IPS-15b (cell line): Measurements from ENCODE around the gene DPCD.

Experiments
- H3K27me3 ChIP-seq: one replicate; pipeline ENCODE4 v1.6.1; 2013; ENCODE audit warnings: low read length; ENCODE audit not compliant: control insufficient read depth, insufficient read depth
- H3K36me3 ChIP-seq: one replicate; pipeline ENCODE4 v1.6.1; 2013; ENCODE audit warnings: low read length; ENCODE audit not compliant: control insufficient read depth, insufficient read depth
- H3K4me1 ChIP-seq: one replicate; pipeline ENCODE4 v1.6.1; 2013; ENCODE audit warnings: mild to moderate bottlenecking, low read length; ENCODE audit not compliant: control insufficient read depth, insufficient read depth
- H3K4me3 ChIP-seq: one replicate; pipeline ENCODE4 v1.5.1; 2013; ENCODE audit warnings: low read depth, low read length
- H3K9ac ChIP-seq: one replicate; pipeline ENCODE4 v1.6.1; 2013; ENCODE audit warnings: low read depth, mild to moderate bottlenecking, low read length
- H3K9me3 ChIP-seq: one replicate; pipeline ENCODE4 v1.6.1; 2013; ENCODE audit warnings: mild to moderate bottlenecking, low read length; ENCODE audit not compliant: control insufficient read depth, insufficient read depth

Gene DPCD

DNA sequence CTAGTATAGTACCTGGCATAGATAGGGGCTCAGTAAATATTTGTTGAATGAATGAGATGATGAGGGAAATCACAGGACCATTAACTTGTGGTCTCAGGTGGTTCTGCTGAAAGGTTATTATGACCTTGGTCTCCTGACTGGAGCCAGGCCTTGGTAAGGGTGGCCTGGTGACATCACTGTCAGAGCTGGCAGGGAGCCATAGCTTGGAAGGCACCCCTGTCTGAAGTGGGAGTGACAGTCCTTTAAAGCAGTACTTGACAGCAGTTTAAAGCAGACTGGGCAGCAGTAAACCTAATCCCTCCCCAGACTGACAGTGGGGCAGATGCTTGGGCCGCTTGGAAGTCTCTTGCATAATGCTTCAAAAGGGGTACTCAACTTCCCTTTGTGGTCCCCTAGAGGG, 13.4 kb downstream of the DPCD start:
- no peaks in the 10 kb centered on the region for H3K9me3 ChIP-seq

DNA sequence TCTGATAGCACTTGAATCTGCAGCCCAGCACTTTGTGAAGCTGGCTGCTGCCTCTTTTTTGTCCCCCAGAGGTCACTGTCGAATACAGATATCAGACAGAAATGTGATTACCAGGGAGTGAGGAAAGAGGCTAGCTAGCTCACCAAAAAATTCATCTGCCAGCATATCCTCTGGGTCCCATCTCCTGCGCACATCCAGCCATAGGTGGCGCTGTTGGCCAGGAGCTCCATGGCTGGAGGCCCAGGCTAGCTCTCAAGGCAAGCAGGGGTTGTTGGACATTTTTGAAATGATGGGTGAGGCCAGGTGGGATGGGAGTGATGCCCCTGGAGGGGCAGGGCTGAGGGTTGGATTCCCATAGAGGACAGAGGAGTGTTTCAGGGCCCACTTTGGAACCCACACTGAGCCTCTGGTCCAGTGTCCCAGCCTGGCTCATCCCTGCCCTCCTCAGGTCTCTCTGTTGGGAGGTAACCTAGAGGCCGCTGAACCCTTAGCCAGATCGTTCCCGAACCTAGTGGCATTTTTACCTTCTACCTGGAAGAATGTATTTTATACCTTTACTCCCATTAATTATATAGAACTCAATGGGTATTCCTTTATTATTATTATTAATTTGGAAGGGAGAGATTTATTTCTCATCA, 14.8 kb downstream of the DPCD start:
- Histone ChIP-seq H3K36me3 (no peaks in the 10 kb centered on the region), H3K9ac (no peak overlapping the region), H3K4me1 (peaks cover 7% of the 10 kb centered on the region), H3K27me3 (no peaks in the 10 kb centered on the region), H3K9me3 (no peaks in the 10 kb centered on the region), H3K4me3 (no peak overlapping the region)

More for the DNA sequence above, 13.4 kb downstream of the DPCD start:
- H3K4me3 ChIP-seq, result no peak overlapping the region
- no peak overlapping the region for H3K9ac ChIP-seq
- no peaks in the 10 kb centered on the region for H3K27me3 ChIP-seq
- peaks cover 3% of the 10 kb centered on the region for H3K4me1 ChIP-seq
- no peaks in the 10 kb centered on the region for H3K36me3 ChIP-seq

DNA sequence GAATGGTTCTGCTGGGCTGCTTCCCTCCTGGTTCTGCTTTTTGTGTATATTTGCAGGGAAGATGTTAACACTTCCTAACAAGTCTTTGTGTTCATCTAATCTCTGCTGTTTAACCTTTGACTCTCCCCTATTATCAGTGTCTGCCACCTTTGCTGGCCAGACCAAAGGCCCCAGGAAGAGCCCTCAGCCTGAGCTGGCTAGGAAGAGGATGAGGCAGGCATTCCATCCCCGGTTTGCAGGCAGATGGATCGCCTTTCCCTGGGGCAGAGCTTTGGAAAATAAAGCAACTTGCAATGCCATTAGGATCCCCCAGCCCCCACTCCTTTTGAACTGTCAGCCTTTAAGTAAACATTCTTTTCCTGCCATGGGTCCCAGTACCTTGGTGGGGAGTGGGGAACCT, 19.0 kb downstream of the DPCD start:
- Histone ChIP-seq H3K36me3 (peaks cover 21% of the 10 kb centered on the region), H3K9ac (peak overlapping the region; percentile 47), H3K27me3 (no peaks in the 10 kb centered on the region), H3K4me1 (peaks cover 7% of the 10 kb centered on the region), H3K4me3 (no peak overlapping the region), H3K9me3 (no peaks in the 10 kb centered on the region)

DNA sequence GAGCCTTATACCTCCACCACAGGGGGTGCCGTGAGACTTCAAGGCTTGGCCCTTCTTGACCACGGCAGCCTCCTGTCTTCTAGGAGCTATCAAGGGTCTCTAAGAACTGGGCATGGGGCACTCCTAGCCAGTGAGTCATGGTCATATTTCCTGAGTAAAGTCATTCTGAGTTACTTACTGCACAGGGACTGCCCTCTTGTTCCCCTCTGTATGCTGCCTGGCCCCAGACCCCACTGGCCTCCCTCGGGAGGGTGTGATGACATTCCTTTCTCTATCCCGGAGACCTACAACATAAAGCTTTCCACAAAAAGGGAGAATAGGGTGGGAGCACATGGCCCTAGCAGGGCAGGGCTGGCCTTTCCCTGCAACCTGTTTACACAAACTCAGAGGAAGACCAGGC, 21.4 kb downstream of the DPCD start:
- H3K36me3 ChIP-seq, result peaks cover 24% of the 10 kb centered on the region
- H3K9ac ChIP-seq, result no peak overlapping the region
- no peaks in the 10 kb centered on the region for H3K9me3 ChIP-seq
- H3K4me3 ChIP-seq, result no peak overlapping the region
- no peaks in the 10 kb centered on the region for H3K27me3 ChIP-seq
- H3K4me1 ChIP-seq, result peaks cover 8% of the 10 kb centered on the region

DNA sequence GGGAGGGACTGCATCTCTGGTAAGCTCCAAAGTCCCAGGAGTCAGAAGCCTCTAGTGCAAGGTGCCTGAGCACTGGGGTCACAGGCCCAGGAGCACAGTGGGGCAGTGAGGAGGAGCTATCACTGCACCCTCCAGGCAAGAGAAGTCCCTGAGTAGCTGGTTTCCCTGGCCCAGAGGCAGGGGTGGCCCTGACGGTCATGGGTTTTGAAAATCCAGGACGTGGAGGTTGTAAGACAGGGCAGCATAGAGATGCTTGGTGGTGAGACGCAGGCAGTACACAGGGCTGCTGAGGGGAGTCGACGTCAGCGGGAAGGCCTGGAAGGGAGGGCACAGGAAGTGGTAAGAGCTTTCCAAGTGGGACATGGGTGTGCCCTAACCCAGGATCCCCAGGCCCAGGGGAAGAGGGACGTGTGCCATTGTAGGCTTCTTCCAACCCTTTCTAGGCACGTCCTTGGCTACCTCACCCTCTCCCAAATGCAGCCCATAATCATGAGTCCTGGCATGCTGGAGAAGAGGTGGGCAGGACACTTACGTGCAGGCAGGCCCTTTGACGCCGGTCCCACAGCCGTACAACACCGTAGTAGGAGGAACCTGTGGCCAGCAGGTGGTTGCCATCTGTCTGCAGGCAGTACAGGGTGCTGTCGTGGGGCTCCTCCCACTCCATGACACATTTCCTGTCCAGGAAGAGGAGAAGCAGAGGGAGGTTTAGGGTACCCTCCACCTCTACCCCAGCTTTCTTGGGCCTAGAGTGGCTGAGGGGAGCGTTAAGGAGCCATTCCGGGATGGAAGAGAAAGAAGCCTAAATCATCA, 23.2 kb downstream of the DPCD start:
- Histone ChIP-seq H3K9me3 (no peaks in the 10 kb centered on the region), H3K27me3 (no peaks in the 10 kb centered on the region), H3K4me3 (no peak overlapping the region), H3K4me1 (peaks cover 15% of the 10 kb centered on the region), H3K36me3 (peaks cover 24% of the 10 kb centered on the region), H3K9ac (no peak overlapping the region)

DNA sequence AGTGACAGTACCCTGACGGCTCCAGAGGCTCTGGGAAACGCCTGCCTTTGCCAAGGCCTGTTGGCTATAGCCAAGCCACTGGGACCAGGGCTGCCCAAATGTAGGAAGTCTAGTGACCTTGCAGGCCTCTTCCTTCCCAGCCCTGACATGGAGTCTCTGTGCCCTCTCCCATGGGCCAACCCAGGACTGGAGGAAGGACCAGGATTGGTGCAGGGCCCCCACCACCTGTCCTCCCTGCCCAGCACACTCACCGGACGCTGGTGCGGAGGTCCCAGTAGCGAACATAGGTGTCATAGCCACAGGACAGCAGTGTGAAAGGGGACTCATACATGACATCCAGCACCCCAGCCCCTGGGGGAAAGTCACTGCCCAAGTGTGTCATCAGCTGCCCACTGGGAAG, 24.0 kb downstream of the DPCD start:
- Histone ChIP-seq H3K4me3 (no peak overlapping the region), H3K9me3 (no peaks in the 10 kb centered on the region), H3K9ac (no peak overlapping the region), H3K27me3 (no peaks in the 10 kb centered on the region), H3K4me1 (peaks cover 12% of the 10 kb centered on the region), H3K36me3 (peaks cover 24% of the 10 kb centered on the region)

DNA sequence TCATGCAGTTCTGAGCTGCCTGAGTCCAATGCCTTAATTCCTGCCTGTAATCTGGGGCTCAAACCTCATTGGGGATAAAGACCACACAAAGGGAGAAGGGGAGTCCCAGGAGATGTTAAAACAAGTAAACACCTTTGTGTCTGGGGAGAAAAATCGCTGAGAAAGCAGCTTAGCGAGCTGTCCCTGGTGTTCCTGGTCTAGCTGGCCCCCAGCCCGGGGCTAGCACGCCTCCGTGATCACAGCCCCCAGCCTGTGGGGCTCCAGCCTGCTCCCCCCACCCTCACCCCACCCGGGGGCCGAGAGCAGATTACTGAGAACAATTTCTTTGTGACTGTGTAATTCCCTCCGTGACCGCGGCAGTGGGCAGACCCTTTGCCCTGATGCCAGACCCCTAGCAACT, 24.8 kb downstream of the DPCD start:
- Histone ChIP-seq H3K36me3 (peaks cover 24% of the 10 kb centered on the region), H3K4me1 (peaks cover 8% of the 10 kb centered on the region), H3K9me3 (no peaks in the 10 kb centered on the region), H3K9ac (no peak overlapping the region), H3K4me3 (no peak overlapping the region), H3K27me3 (no peaks in the 10 kb centered on the region)

DNA sequence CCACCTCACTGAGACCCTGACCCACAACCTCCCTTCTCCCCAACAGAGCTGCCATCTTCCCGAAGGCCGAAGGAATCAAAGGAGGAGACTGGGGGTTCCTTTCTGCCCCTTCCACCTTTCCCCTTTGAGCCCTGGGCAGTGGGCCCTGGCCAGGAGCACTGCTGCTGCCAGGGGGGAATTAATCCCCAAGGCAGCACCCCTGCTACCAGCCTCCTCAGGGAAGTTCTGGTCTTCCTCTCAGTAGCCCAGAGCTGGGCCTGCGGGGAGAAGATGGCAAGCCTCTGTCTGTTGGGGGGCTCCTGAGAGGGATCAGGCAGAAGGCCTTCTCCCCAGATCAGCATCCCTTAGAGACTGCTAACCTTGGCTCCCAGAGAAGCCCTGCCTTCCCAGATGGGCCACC, 25.5 kb downstream of the DPCD start:
- H3K4me1 ChIP-seq, result peaks cover 8% of the 10 kb centered on the region

DNA sequence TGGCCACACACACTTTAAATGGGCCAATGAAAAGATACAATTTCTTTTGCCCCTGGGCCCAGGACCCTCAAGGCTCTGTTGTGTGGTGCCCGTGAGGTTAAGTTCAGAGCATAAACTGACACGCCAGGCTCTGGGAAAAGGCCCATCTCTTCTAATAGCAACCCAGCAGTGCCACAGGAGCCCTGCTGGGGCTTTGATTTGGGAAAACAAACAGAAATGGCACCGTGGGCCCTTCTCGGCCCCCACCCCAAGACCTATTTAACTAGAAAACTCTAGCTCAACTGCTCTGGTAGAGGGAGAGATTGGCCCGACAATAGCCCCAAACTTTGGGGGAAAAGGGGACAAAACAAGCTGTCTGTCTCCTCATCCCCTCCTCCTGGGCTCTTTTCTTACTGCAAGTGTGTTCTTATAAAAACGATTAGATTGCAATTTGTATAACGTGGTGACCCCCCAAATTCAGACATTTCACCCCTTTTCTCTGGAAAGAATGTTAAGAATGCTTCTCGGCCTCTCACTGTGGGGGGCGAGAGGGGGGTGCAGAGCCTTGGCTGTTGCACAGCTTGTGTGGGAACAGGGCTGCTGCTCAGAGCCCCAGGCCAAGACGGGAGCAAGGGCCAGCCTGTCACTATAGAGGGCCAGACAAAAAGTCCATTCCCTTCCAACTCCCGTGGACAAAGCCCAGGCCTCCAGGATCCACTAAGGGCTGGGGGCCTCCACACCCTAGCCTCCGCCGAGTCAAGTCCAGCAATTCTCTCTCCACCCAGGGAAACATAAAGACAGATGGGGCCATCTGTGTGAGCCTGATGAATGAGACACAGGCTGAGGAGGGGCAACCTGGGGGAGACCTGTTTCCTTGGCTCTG, 26.8 kb downstream of the DPCD start:
- no peaks in the 10 kb centered on the region for H3K27me3 ChIP-seq
- H3K36me3 ChIP-seq, result peaks cover 19% of the 10 kb centered on the region
- peaks cover 10% of the 10 kb centered on the region for H3K4me1 ChIP-seq
- H3K9me3 ChIP-seq, result no peaks in the 10 kb centered on the region
- peak overlapping the region; percentile 37 for H3K9ac ChIP-seq
- H3K4me3 ChIP-seq, result no peak overlapping the region

More for the DNA sequence above, 25.5 kb downstream of the DPCD start:
- Histone ChIP-seq H3K27me3 (no peaks in the 10 kb centered on the region), H3K9ac (no peak overlapping the region), H3K4me3 (no peak overlapping the region), H3K36me3 (peaks cover 24% of the 10 kb centered on the region), H3K9me3 (no peaks in the 10 kb centered on the region)

DNA sequence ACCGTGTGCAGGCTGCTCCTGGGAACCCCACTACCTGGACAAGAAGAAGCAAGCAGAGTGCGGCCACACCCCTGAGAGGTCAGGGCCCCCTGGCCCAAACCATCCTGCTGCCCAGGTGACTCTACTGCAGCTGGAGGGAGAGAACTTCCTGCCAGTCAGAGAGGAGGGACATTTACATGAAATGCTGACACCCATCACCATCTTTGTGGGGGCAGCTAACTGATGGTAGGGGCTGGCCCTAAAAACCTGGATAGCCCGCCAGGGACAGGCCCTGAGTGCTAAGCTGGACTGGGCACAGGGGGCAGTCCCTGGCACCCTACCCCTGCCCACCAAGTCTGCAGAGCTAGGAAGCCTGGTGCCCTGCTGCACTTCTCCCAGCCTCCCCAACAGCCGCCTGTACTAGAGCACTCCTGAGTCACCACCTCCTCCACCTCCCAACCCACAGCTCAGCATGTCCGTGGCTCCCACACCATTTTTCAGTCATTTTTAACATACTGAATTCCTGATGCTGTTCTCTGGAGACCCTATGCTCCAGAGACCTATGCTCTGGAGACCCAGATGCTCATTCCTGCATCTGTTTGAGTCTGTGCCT, 27.5 kb downstream of the DPCD start:
- Histone ChIP-seq H3K4me3 (no peak overlapping the region), H3K9me3 (no peaks in the 10 kb centered on the region), H3K4me1 (peaks cover 10% of the 10 kb centered on the region), H3K27me3 (no peaks in the 10 kb centered on the region), H3K9ac (peak overlapping the region; percentile 37), H3K36me3 (peaks cover 18% of the 10 kb centered on the region)

DNA sequence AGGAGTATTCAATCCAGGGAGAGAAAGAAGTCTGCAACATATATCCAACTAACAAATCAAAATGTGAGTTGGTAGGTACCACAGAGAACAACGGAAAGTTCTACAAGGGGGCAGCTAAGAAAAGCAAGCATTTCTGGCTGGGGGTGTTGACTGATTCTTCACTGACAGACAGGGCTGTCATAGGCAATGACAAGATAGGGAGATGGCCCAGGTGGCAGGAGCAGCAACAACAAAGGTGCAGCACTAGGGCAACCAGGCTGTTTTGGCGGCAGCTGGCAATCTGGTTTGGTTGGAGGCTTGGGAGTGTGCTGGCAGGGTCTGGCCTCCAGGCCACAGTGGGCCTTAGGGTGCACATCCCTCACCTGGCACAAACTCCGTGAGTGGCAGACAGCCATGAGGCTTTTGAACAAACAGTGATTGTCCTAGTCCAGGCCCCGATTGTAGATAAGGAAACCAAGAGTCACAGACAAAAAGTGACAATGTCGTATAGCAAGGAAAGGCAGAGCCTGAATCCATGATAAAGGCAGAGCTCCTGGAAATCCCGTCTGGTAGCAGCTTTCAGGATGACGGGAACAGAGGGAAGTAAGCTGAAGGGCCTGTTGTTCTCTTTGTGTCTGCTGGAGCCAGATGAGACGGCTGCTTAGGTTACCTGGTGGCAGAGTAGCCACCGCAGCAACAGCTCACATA, 28.4 kb downstream of the DPCD start:
- Histone ChIP-seq H3K27me3 (no peaks in the 10 kb centered on the region), H3K36me3 (peaks cover 8% of the 10 kb centered on the region), H3K9ac (no peak overlapping the region), H3K4me3 (no peak overlapping the region), H3K4me1 (peaks cover 10% of the 10 kb centered on the region), H3K9me3 (no peaks in the 10 kb centered on the region)
